HepG2 (cell line): Measurements from ENCODE around the gene PPP1R15A. TPM values are rescaled to one million over a fixed set of nuclear protein-coding genes. Genes with fewer than 3 reads are reported as not detected.
A peak's percentile ranks its signal among the peaks of the same experiment; 100 is the strongest.

Experiments
- CEBPB ChIP-seq: IDR thresholded peaks from 2 replicates; pipeline ENCODE4 v1.6.1; 2011; ENCODE audit warnings: low read depth, low read length, improper control_type of control experiment, borderline replicate concordance
- CHD2 ChIP-seq: IDR thresholded peaks from 2 replicates; pipeline ENCODE4 v1.6.1; 2011; ENCODE audit warnings: low read depth, low read length, improper control_type of control experiment
- IKZF1 ChIP-seq: fragments of 450-650 bp; IDR thresholded peaks from 2 replicates; pipeline ENCODE4 v1.7.1; 2016
- JUNB ChIP-seq: sonication (generic); formaldehyde crosslinking; IDR thresholded peaks from 2 replicates; pipeline ENCODE4 v1.8.0; 2022; ENCODE audit warnings: missing genetic modification reagents, mild to moderate bottlenecking, borderline replicate concordance
- NFYB ChIP-seq: sonication (generic); formaldehyde crosslinking; IDR thresholded peaks from 2 replicates; pipeline ENCODE4 v1.4.0; 2020; ENCODE audit warnings: missing genetic modification reagents
- THYN1 ChIP-seq: sonication (generic); formaldehyde crosslinking; IDR thresholded peaks from 2 replicates; pipeline ENCODE4 v1.8.1; 2023; ENCODE audit warnings: low read depth, mild to moderate bottlenecking, moderate library complexity, missing genetic modification reagents, borderline replicate concordance
- ZFP37 ChIP-seq: sonication (generic); formaldehyde crosslinking; IDR thresholded peaks from 2 replicates; pipeline ENCODE4 v1.4.0; 2020; ENCODE audit warnings: missing genetic modification reagents, borderline replicate concordance
- ZNF614 ChIP-seq: IDR thresholded peaks from 2 replicates; pipeline ENCODE4 v1.6.1; 2018; ENCODE audit warnings: missing biosample characterization, missing genetic modification reagents, inconsistent platforms, borderline replicate concordance
- ZNF788 ChIP-seq: sonication (generic); formaldehyde crosslinking; IDR thresholded peaks from 2 replicates; pipeline ENCODE4 v1.5.0; 2020; ENCODE audit warnings: mild to moderate bottlenecking, missing genetic modification reagents, borderline replicate concordance
- polyA plus RNA-seq, 8 experiments: library from polyadenylated mRNA; depleted of rRNA in 3 of 8; stranded (reverse) in 7 of 8; unstranded in 1 of 8; fragments of >200 nt; fragmentation: Illumina TruSeq in 4 of 8; extraction: Trizol in 4 of 8; gene quantifications; 2 replicates each; pipeline versions ENCODE4 v1.2.1 to v1.2.3, GENCODE V29; 2011 to 2016; ENCODE audit warnings: low read depth in 4 of 8, missing spikeins in 1 of 8, mixed read lengths in 1 of 8; ENCODE audit not compliant: insufficient read depth in 1 of 8
- total RNA-seq, 5 experiments: library from RNA; depleted of rRNA; stranded (reverse); fragments of >200 nt; fragmentation: Illumina TruSeq; extraction: Trizol; gene quantifications; 2 replicates each; pipeline ENCODE4 v1.2.3, GENCODE V29; 2016; ENCODE audit warnings: low read depth in 1 of 5
- TF ChIP-seq, protein P1 (sequence below): sonication (generic); formaldehyde crosslinking; IDR thresholded peaks from 2 replicates; pipeline ENCODE4 v1.8.1; 2023; ENCODE audit warnings: missing genetic modification reagents, inconsistent platforms, borderline replicate concordance
- TF ChIP-seq, protein P2 (sequence below): IDR thresholded peaks from 2 replicates; pipeline ENCODE4 v1.6.1; 2016; ENCODE audit warnings: missing genetic modification reagents, missing compliant biosample characterization
- TF ChIP-seq, protein P3 (sequence below), 2 experiments: IDR thresholded peaks; 2 replicates each; pipeline ENCODE4 v1.6.1; 2011 to 2012; ENCODE audit warnings: low read length in 2 of 2, borderline replicate concordance in 1 of 2, low read depth in 1 of 2, mild to moderate bottlenecking in 1 of 2, moderate library complexity in 1 of 2
- TF ChIP-seq, protein P4 (sequence below): sonication (generic); formaldehyde crosslinking; IDR thresholded peaks from 2 replicates; pipeline ENCODE4 v1.8.0; 2022; ENCODE audit warnings: mild to moderate bottlenecking, missing genetic modification reagents, borderline replicate concordance
- TF ChIP-seq, protein P5 (sequence below): sonication (generic); formaldehyde crosslinking; IDR thresholded peaks from 2 replicates; pipeline ENCODE4 v1.9.0; 2022; ENCODE audit warnings: low read depth, missing genetic modification reagents
- TF ChIP-seq, protein P6 (sequence below): sonication (generic); formaldehyde crosslinking; IDR thresholded peaks from 2 replicates; pipeline ENCODE4 v1.5.0; 2020; ENCODE audit warnings: missing genetic modification reagents

PPP1R15A gene
- total and polyA plus RNA-seq, 2 of the 13 experiments (the other 11 are each of a cell fraction or from before 2014, with no cell fraction given) = 15.6 to 18.5 TPM

DNA sequence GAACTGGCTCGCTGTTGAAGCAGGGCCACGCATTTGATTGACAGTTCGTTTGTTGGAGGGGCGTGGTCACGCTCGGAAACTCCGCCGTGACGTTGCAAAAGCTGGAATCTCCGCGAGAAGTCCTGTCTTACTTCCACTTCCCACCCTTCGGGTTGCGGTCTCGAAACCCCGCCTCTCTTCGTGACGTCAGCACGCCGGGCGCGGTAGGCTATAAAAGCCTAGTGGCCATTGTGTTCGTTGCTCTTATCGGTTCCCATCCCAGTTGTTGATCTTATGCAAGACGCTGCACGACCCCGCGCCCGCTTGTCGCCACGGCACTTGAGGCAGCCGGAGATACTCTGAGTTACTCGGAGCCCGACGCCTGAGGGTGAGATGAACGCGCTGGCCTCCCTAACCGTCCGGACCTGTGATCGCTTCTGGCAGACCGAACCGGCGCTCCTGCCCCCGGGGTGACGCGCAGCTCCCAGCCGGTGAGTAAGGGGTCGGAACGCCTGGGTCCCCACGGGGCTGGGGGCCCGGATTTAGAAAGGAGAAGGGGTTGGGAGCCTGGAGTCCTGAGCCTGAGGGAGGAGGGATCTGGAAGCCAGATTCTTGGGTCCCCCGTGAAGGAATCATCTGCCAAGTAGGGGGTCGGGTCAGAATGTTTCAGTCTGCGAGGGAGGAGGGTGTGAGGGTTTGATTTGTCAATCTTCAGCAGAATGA lies at the start of gene PPP1R15A (continued):
- TF ChIP-seq, protein P1, sequence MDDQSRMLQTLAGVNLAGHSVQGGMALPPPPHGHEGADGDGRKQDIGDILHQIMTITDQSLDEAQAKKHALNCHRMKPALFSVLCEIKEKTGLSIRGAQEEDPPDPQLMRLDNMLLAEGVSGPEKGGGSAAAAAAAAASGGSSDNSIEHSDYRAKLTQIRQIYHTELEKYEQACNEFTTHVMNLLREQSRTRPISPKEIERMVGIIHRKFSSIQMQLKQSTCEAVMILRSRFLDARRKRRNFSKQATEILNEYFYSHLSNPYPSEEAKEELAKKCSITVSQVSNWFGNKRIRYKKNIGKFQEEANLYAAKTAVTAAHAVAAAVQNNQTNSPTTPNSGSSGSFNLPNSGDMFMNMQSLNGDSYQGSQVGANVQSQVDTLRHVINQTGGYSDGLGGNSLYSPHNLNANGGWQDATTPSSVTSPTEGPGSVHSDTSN (CRISPR knock-in tag) = 0 out of 2 replicates have a peak, but pooled peaks have one; percentile 21
- TF ChIP-seq ZNF614 (CRISPR knock-in tag) (peak; percentile 79; the same call in 1 of the 2 replicates), CHD2 (peak; percentile 88), IKZF1 (no peak), ZNF788 (CRISPR knock-in tag) (peak; percentile 75; the same call in 1 of the 2 replicates), JUNB (CRISPR knock-in tag) (no peak), CEBPB (peak; percentile 45; the same call in 1 of the 2 replicates), NFYB (CRISPR knock-in tag) (peak; percentile 10; the same call in 1 of the 2 replicates), THYN1 (CRISPR knock-in tag) (no peak), ZFP37 (0 out of 2 replicates have a peak, but pooled peaks have one; percentile 42)
- TF ChIP-seq, protein P2, sequence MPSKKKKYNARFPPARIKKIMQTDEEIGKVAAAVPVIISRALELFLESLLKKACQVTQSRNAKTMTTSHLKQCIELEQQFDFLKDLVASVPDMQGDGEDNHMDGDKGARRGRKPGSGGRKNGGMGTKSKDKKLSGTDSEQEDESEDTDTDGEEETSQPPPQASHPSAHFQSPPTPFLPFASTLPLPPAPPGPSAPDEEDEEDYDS (CRISPR knock-in tag) = peak; percentile 99
- TF ChIP-seq, protein P3, sequence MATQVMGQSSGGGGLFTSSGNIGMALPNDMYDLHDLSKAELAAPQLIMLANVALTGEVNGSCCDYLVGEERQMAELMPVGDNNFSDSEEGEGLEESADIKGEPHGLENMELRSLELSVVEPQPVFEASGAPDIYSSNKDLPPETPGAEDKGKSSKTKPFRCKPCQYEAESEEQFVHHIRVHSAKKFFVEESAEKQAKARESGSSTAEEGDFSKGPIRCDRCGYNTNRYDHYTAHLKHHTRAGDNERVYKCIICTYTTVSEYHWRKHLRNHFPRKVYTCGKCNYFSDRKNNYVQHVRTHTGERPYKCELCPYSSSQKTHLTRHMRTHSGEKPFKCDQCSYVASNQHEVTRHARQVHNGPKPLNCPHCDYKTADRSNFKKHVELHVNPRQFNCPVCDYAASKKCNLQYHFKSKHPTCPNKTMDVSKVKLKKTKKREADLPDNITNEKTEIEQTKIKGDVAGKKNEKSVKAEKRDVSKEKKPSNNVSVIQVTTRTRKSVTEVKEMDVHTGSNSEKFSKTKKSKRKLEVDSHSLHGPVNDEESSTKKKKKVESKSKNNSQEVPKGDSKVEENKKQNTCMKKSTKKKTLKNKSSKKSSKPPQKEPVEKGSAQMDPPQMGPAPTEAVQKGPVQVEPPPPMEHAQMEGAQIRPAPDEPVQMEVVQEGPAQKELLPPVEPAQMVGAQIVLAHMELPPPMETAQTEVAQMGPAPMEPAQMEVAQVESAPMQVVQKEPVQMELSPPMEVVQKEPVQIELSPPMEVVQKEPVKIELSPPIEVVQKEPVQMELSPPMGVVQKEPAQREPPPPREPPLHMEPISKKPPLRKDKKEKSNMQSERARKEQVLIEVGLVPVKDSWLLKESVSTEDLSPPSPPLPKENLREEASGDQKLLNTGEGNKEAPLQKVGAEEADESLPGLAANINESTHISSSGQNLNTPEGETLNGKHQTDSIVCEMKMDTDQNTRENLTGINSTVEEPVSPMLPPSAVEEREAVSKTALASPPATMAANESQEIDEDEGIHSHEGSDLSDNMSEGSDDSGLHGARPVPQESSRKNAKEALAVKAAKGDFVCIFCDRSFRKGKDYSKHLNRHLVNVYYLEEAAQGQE (IDR thresholded peaks at IDR 0.05; ENCODE audit: borderline replicate concordance in 1 of 2, low read depth in 1 of 2, low read length in 2 of 2) = no peak; a peak in 1 of 4 replicates
- TF ChIP-seq, protein P4, sequence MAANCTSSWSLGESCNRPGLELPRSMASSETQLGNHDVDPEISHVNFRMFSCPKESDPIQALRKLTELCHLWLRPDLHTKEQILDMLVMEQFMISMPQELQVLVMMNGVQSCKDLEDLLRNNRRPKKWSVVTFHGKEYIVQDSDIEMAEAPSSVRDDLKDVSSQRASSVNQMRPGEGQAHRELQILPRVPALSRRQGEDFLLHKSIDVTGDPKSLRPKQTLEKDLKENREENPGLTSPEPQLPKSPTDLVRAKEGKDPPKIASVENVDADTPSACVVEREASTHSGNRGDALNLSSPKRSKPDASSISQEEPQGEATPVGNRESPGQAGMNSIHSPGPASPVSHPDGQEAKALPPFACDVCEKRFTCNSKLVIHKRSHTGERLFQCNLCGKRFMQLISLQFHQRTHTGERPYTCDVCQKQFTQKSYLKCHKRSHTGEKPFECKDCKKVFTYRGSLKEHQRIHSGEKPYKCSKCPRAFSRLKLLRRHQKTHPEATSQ (CRISPR knock-in tag) = no peak; the same call in 1 of the 2 replicates
- TF ChIP-seq, protein P5, sequence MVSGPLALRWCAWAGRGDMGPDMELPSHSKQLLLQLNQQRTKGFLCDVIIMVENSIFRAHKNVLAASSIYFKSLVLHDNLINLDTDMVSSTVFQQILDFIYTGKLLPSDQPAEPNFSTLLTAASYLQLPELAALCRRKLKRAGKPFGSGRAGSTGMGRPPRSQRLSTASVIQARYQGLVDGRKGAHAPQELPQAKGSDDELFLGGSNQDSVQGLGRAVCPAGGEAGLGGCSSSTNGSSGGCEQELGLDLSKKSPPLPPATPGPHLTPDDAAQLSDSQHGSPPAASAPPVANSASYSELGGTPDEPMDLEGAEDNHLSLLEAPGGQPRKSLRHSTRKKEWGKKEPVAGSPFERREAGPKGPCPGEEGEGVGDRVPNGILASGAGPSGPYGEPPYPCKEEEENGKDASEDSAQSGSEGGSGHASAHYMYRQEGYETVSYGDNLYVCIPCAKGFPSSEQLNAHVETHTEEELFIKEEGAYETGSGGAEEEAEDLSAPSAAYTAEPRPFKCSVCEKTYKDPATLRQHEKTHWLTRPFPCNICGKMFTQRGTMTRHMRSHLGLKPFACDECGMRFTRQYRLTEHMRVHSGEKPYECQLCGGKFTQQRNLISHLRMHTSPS = no peak
- TF ChIP-seq, protein P6, sequence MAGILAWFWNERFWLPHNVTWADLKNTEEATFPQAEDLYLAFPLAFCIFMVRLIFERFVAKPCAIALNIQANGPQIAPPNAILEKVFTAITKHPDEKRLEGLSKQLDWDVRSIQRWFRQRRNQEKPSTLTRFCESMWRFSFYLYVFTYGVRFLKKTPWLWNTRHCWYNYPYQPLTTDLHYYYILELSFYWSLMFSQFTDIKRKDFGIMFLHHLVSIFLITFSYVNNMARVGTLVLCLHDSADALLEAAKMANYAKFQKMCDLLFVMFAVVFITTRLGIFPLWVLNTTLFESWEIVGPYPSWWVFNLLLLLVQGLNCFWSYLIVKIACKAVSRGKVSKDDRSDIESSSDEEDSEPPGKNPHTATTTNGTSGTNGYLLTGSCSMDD (CRISPR knock-in tag) = no peak
